ENCODE results near the gene LBHD2. TPM values are rescaled to one million over a fixed set of nuclear protein-coding genes. Genes with fewer than 3 reads are reported as not detected.

Gene LBHD2
- total and polyA plus RNA-seq, 2 donors (not counting 1 experiment from before 2014, with no cell fraction given), result not detected

- POLR2A ChIA-PET, result interaction anchor here (0.6 kb wide), 1 partner anchor 12 kb away, joined by 3 read pairs; no protein-coding TSS in a partner anchor
- no peak overlapping the region for H3K27ac ChIP-seq (ENCODE audit: low read length in 2 of 2)
- H3K4me2 ChIP-seq (replicated peaks; ENCODE audit: low read depth, low read length, poor library complexity, severe bottlenecking), result peak overlapping the region; percentile 90
- peak overlapping the region; percentile 26 to 73 (median 67) for H3K4me3 ChIP-seq (ENCODE audit: control extremely low read depth in 1 of 5, extremely low read depth in 1 of 5, insufficient read depth in 1 of 5, low read depth in 2 of 5, low read length in 4 of 5)
- peak overlapping the region; percentile 72 for H2AFZ ChIP-seq (ENCODE audit: insufficient read depth, low read depth, low read length, poor library complexity, severe bottlenecking)
- peaks cover 35% of the 10 kb centered on the region for H3K4me1 Mint-ChIP-seq
- TF ChIP-seq, protein P1, sequence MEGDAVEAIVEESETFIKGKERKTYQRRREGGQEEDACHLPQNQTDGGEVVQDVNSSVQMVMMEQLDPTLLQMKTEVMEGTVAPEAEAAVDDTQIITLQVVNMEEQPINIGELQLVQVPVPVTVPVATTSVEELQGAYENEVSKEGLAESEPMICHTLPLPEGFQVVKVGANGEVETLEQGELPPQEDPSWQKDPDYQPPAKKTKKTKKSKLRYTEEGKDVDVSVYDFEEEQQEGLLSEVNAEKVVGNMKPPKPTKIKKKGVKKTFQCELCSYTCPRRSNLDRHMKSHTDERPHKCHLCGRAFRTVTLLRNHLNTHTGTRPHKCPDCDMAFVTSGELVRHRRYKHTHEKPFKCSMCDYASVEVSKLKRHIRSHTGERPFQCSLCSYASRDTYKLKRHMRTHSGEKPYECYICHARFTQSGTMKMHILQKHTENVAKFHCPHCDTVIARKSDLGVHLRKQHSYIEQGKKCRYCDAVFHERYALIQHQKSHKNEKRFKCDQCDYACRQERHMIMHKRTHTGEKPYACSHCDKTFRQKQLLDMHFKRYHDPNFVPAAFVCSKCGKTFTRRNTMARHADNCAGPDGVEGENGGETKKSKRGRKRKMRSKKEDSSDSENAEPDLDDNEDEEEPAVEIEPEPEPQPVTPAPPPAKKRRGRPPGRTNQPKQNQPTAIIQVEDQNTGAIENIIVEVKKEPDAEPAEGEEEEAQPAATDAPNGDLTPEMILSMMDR (IDR thresholded peaks at IDR 0.05), result no peak
- TF ChIP-seq EZH2 (IDR thresholded peaks at IDR 0.05; ENCODE audit: borderline replicate concordance, insufficient read depth, low read depth, low read length, poor library complexity, severe bottlenecking), result no peak
- H3K4me3 Mint-ChIP-seq, result peak overlapping the region; percentile 85
- no peaks in the 10 kb centered on the region for H3K9me3 Mint-ChIP-seq (ENCODE audit: insufficient read depth)
- intact Hi-C loops (cut with micrococcal nuclease), result loop anchor here (1.0 to 10.0 kb wide), 4 partner anchors 18 to 1095 kb away; partner anchors contain the start of genes AMN, DYNC1H1 and TRAF3
- H4K20me1 ChIP-seq (ENCODE audit: control insufficient read depth, insufficient read depth, low read length, poor library complexity, severe bottlenecking), result peaks cover under 1% of the 10 kb centered on the region
- CTCF ChIA-PET, result interaction anchor here (0.7 to 1.2 kb wide), 3 partner anchors 9 to 35 kb away, joined by 3 to 4 read pairs (median 3); no protein-coding TSS in a partner anchor
- H3K9me3 ChIP-seq (ENCODE audit: control extremely low read depth in 1 of 3, control insufficient read depth in 2 of 3, insufficient read depth in 1 of 3, low read length in 2 of 3), result peaks cover 0 to 3% (median 0%) of the 10 kb centered on the region in 3 donors
- DNase-seq, result no peak
- H3K27me3 ChIP-seq (replicated peaks in 1 of 4; ENCODE audit: control extremely low read depth in 1 of 4, control insufficient read depth in 3 of 4, insufficient read depth in 4 of 4, low read length in 3 of 4), result peaks cover 0 to 7% (median 0%) of the 10 kb centered on the region in 4 experiments
- 2% methylated on average over 53 of the region's 53 CpGs for WGBS (ENCODE audit: insufficient coverage)
- no peaks in the 10 kb centered on the region for H3K27me3 Mint-ChIP-seq
- H3K9ac ChIP-seq (ENCODE audit: low read length), result peak overlapping the region; percentile 69
- H3K79me2 ChIP-seq (ENCODE audit: control insufficient read depth, insufficient read depth, low read length), result peaks cover 15% of the 10 kb centered on the region
- H3K4me1 ChIP-seq (ENCODE audit: control insufficient read depth in 2 of 2, insufficient read depth in 2 of 2, low read length in 2 of 2), result peaks cover 20 to 23% of the 10 kb centered on the region in 2 donors
- no peak overlapping the region for H3K27ac Mint-ChIP-seq
- no peak for ATAC-seq (ENCODE audit: low read depth)
- H3K36me3 ChIP-seq (replicated peaks in 1 of 2; ENCODE audit: control extremely low read depth in 1 of 2, control insufficient read depth in 1 of 2, extremely low read depth in 1 of 2, insufficient read depth in 2 of 2, low read length in 1 of 2), result no peaks in the 10 kb centered on the region
These were observed 27.0 kb upstream of the LBHD2 start for GRCh38 chr14:103057028-103057371.
